HEK293 (cell line): Measurements from ENCODE around the gene CACNG4.

ENCODE experiments used
- CTCF ChIA-PET: fragments of 350-600 bp; formaldehyde crosslinking; extraction: SDS; loops from one replicate; lab custom pipeline; 2021; ENCODE audit warnings: antibody characterized with exemption; lab: Yijun Ruan, JAX
- POLR2A ChIA-PET: fragments of 300-600 bp; formaldehyde crosslinking; extraction: SDS; loops from one replicate; lab custom pipeline; 2020; ENCODE audit warnings: antibody characterized with exemption, inconsistent platforms; lab: Yijun Ruan, JAX
- H3K27ac ChIP-seq: fragments of 200-500 bp; sonication (Bioruptor generic); 2 replicates; pipeline ENCODE4 v1.5.1; 2014; ENCODE audit warnings: low read depth, low read length, control low read depth, inconsistent platforms; ENCODE audit errors: extremely low read depth
- H3K36me3 ChIP-seq, 2 experiments: fragments of 200-500 bp in 1 of 2; sonication (Bioruptor generic) in 1 of 2; 1 replicate in 1 of 2; 2 replicates in 1 of 2; pipeline ENCODE4 v1.5.1; 2014 to 2017; ENCODE audit warnings: inconsistent platforms in 2 of 2, low read length in 2 of 2; ENCODE audit not compliant: control insufficient read depth in 2 of 2, insufficient read depth in 1 of 2
- H3K4me1 ChIP-seq: fragments of 200-500 bp; sonication (Bioruptor generic); 2 replicates; pipeline ENCODE4 v1.5.1; 2014; ENCODE audit warnings: mild to moderate bottlenecking, low read length, inconsistent platforms; ENCODE audit not compliant: control insufficient read depth, insufficient read depth
- H3K4me3 ChIP-seq: 2 replicates; pipeline ENCODE4 v1.5.1; 2011; ENCODE audit warnings: low read depth, mild to moderate bottlenecking, control low read depth, low read length, moderate library complexity
- H3K9me3 ChIP-seq: fragments of 200-500 bp; sonication (Bioruptor generic); 2 replicates; pipeline ENCODE4 v1.5.1; 2014; ENCODE audit warnings: low read depth, low read length, inconsistent platforms; ENCODE audit not compliant: control insufficient read depth, insufficient read depth
- HOXA7 ChIP-seq: sonication (generic); formaldehyde crosslinking; IDR thresholded peaks from 2 replicates; pipeline ENCODE4 v1.8.1; 2022; ENCODE audit warnings: missing genetic modification reagents, borderline replicate concordance
- MYNN ChIP-seq: fragments of 450-650 bp; formaldehyde crosslinking; IDR thresholded peaks from 2 replicates; pipeline ENCODE4 v1.5.1; 2016; ENCODE audit warnings: missing biosample characterization, missing genetic modification characterization, borderline replicate concordance
- TCF7L2 ChIP-seq: IDR thresholded peaks from 2 replicates; pipeline ENCODE4 v1.6.1; 2011; ENCODE audit warnings: low read depth, mild to moderate bottlenecking, inconsistent platforms, low read length, moderate library complexity, borderline replicate concordance
- ZNF140 ChIP-seq: fragments of 450-650 bp; formaldehyde crosslinking; IDR thresholded peaks from 2 replicates; pipeline ENCODE4 v1.5.1; 2016; ENCODE audit warnings: missing biosample characterization, missing genetic modification characterization
- ZNF16 ChIP-seq: fragments of 450-650 bp; formaldehyde crosslinking; IDR thresholded peaks from 2 replicates; pipeline ENCODE4 v1.5.1; 2016; ENCODE audit warnings: low read depth, missing biosample characterization, missing genetic modification characterization
- ZNF37A ChIP-seq: fragments of 450-650 bp; IDR thresholded peaks from 2 replicates; pipeline ENCODE4 v1.5.1; 2018; ENCODE audit warnings: missing biosample characterization, missing genetic modification characterization
- ZNF792 ChIP-seq: fragments of 450-650 bp; formaldehyde crosslinking; IDR thresholded peaks from 2 replicates; pipeline ENCODE4 v1.5.1; 2016; ENCODE audit warnings: missing biosample characterization, missing genetic modification characterization
- ZXDB ChIP-seq: fragments of 450-650 bp; formaldehyde crosslinking; IDR thresholded peaks from 2 replicates; pipeline ENCODE4 v1.5.1; 2016; ENCODE audit warnings: missing biosample characterization, missing genetic modification characterization
- TF ChIP-seq, protein P1 (sequence below): fragments of 450-650 bp; formaldehyde crosslinking; IDR thresholded peaks from 2 replicates; pipeline ENCODE4 v1.5.1; 2016; ENCODE audit warnings: missing biosample characterization, missing genetic modification characterization
- TF ChIP-seq, protein P2 (sequence below): fragments of 450-650 bp; formaldehyde crosslinking; IDR thresholded peaks from 2 replicates; pipeline ENCODE4 v1.5.1; 2016; ENCODE audit warnings: missing biosample characterization, missing genetic modification characterization
- TF ChIP-seq, protein P3 (sequence below): fragments of 450-650 bp; formaldehyde crosslinking; IDR thresholded peaks from 2 replicates; pipeline ENCODE4 v1.5.1; 2016; ENCODE audit warnings: missing biosample characterization, missing genetic modification characterization
- TF ChIP-seq, protein P4 (sequence below): sonication (generic); formaldehyde crosslinking; IDR thresholded peaks from 2 replicates; pipeline ENCODE4 v1.8.1; 2022; ENCODE audit warnings: mild to moderate bottlenecking, moderate library complexity, missing genetic modification reagents
- TF ChIP-seq, protein P5 (sequence below): fragments of 450-650 bp; formaldehyde crosslinking; IDR thresholded peaks from 2 replicates; pipeline ENCODE4 v1.5.1; 2017; ENCODE audit warnings: missing biosample characterization, missing genetic modification characterization
- TF ChIP-seq, protein P6 (sequence below): fragments of 450-650 bp; formaldehyde crosslinking; IDR thresholded peaks from 2 replicates; pipeline ENCODE4 v1.5.1; 2016; ENCODE audit warnings: missing biosample characterization, missing genetic modification characterization
- TF ChIP-seq, protein P7 (sequence below): fragments of 450-650 bp; formaldehyde crosslinking; IDR thresholded peaks from 2 replicates; pipeline ENCODE4 v1.5.1; 2016; ENCODE audit warnings: missing biosample characterization, missing genetic modification characterization

Gene CACNG4

DNA sequence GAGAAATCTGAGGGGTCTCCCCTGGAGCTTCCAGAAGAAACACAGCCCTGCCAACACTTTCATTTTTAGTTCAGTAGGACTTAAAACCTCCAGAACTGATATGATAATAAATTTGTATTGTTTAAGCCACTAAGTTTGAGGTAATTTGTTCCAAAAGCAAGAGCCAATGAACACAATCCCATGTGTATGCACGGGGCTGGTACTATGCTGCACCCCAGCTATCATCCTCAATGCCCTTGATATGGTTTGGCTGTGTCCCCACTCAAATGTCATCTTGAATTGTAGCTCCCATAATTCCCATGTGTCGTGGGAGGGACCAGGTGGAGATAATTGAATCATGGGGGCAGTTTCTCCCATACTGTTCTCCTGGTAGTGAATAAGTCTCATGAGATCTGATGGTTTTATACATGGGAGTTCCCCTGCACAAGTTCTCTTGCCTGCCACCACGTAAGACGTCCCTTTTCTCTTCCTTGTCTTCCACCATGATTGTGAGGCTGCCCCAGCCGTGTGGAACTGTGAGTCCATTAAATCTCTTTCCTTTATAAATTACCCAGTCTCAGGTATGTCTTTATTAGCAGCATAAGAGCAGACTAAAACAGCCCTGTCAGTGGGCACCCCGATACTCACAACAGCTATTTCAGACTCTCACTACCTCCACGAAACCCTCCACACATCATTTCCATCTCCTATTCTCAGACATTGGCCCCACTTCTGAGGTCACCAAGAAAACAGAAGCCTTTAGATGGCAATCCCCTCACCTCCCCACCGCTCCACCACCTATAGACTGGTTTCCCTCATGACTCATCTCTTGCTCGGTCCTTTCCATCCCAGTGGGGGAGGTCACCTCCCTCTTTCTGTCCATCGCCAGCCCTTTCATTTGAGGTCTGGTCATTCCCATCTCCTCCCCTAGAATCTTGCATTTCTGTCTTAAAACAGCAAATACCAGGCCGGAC is 70.9 kb downstream of the CACNG4 start (continued):
- TF ChIP-seq, protein P1, sequence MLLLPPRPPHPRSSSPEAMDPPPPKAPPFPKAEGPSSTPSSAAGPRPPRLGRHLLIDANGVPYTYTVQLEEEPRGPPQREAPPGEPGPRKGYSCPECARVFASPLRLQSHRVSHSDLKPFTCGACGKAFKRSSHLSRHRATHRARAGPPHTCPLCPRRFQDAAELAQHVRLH (tag by site-specific recombination) = no peak
- TF ChIP-seq, protein P2, sequence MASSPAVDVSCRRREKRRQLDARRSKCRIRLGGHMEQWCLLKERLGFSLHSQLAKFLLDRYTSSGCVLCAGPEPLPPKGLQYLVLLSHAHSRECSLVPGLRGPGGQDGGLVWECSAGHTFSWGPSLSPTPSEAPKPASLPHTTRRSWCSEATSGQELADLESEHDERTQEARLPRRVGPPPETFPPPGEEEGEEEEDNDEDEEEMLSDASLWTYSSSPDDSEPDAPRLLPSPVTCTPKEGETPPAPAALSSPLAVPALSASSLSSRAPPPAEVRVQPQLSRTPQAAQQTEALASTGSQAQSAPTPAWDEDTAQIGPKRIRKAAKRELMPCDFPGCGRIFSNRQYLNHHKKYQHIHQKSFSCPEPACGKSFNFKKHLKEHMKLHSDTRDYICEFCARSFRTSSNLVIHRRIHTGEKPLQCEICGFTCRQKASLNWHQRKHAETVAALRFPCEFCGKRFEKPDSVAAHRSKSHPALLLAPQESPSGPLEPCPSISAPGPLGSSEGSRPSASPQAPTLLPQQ (tag by site-specific recombination) = no peak
- TF ChIP-seq, all 188 proteins: peak for 0

DNA sequence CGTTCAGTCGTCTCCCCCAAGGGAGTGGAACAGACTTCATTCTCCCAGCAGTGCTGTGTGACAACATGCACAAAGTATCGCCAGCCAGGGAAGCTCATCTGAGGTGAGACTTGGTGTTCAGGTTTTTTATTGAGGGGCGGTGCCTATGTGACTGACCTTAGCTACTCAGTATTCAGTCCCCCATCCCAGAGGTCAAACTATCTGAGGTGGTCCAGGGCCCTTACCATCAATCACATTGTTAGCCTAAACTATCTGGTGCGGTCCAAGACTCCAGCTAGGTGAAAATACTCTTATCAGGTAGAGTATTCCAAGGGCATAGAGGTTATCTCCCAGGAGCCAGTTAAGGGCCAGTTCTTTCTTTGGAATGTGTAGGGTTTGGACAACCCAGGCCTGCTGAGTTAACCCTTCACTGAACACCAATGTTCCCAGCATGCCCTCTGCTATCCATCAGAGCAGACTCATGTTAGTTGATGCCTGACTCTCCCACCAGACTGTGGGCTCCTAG is 74.4 kb downstream of the CACNG4 start:
- H3K36me3 ChIP-seq = no peaks in the 10 kb centered on the region
- ChIA-PET POLR2A (no interaction called here), CTCF (interaction anchor here (0.6 kb wide), 1 partner anchor 185 kb away, joined by 3 read pairs; no protein-coding TSS in a partner anchor)
- no peaks in the 10 kb centered on the region for H3K9me3 ChIP-seq
- no peaks in the 10 kb centered on the region for H3K4me1 ChIP-seq
- H3K4me3 ChIP-seq = no peak overlapping the region
- no peak overlapping the region for H3K27ac ChIP-seq
- no peak for TF ChIP-seq ZNF140 (tag by site-specific recombination)
- TF ChIP-seq MYNN = no peak
- TF ChIP-seq, protein P3, sequence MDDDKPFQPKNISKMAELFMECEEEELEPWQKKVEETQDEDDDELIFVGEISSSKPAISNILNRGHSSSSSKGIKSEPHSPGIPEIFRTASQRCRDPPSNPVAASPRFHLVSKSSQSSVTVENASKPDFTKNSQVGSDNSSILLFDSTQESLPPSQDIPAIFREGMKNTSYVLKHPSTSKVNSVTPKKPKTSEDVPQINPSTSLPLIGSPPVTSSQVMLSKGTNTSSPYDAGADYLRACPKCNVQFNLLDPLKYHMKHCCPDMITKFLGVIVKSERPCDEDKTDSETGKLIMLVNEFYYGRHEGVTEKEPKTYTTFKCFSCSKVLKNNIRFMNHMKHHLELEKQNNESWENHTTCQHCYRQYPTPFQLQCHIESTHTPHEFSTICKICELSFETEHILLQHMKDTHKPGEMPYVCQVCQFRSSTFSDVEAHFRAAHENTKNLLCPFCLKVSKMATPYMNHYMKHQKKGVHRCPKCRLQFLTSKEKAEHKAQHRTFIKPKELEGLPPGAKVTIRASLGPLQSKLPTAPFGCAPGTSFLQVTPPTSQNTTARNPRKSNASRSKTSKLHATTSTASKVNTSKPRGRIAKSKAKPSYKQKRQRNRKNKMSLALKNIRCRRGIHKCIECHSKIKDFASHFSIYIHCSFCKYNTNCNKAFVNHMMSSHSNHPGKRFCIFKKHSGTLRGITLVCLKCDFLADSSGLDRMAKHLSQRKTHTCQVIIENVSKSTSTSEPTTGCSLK (tag by site-specific recombination) = no peak

DNA sequence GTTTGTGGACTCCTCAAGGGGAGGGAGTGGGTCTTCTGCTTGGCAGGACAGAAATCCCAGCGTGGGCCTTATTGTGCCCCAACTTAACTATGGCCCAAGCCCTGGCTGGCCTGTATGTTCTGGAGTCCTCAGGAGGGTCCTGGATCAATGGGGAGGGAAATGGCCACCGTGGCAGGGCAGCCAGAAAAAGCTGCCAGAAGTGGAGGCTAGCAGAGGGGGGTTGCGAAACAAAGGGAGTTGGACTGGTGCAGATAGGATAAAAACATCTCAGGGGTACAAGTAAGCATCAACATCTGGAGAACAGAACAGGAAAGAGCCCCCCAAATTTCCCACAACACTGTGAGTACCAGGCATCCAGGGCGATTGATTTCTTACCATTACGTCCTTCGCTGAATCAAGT is 76.1 kb downstream of the CACNG4 start:
- Histone ChIP-seq H3K4me3 (no peak overlapping the region), H3K4me1 (no peaks in the 10 kb centered on the region), H3K27ac (no peak overlapping the region), H3K9me3 (no peaks in the 10 kb centered on the region), H3K36me3 (no peaks in the 10 kb centered on the region)
- ChIA-PET CTCF (interaction anchor here (0.6 kb wide), 1 partner anchor 154 kb away, joined by 3 read pairs; no protein-coding TSS in a partner anchor), POLR2A (no interaction called here)
- no peak for TF ChIP-seq ZNF37A (tag by site-specific recombination)
- TF ChIP-seq ZXDB = no peak
- TF ChIP-seq, protein P4, sequence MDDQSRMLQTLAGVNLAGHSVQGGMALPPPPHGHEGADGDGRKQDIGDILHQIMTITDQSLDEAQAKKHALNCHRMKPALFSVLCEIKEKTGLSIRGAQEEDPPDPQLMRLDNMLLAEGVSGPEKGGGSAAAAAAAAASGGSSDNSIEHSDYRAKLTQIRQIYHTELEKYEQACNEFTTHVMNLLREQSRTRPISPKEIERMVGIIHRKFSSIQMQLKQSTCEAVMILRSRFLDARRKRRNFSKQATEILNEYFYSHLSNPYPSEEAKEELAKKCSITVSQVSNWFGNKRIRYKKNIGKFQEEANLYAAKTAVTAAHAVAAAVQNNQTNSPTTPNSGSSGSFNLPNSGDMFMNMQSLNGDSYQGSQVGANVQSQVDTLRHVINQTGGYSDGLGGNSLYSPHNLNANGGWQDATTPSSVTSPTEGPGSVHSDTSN (CRISPR knock-in tag) = no peak
- TF ChIP-seq, protein P5, sequence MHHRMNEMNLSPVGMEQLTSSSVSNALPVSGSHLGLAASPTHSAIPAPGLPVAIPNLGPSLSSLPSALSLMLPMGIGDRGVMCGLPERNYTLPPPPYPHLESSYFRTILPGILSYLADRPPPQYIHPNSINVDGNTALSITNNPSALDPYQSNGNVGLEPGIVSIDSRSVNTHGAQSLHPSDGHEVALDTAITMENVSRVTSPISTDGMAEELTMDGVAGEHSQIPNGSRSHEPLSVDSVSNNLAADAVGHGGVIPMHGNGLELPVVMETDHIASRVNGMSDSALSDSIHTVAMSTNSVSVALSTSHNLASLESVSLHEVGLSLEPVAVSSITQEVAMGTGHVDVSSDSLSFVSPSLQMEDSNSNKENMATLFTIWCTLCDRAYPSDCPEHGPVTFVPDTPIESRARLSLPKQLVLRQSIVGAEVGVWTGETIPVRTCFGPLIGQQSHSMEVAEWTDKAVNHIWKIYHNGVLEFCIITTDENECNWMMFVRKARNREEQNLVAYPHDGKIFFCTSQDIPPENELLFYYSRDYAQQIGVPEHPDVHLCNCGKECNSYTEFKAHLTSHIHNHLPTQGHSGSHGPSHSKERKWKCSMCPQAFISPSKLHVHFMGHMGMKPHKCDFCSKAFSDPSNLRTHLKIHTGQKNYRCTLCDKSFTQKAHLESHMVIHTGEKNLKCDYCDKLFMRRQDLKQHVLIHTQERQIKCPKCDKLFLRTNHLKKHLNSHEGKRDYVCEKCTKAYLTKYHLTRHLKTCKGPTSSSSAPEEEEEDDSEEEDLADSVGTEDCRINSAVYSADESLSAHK (tag by site-specific recombination) = no peak
- TF ChIP-seq ZNF16 (tag by site-specific recombination) = no peak
- TF ChIP-seq ZNF792 (tag by site-specific recombination) = no peak
- TF ChIP-seq, protein P6, sequence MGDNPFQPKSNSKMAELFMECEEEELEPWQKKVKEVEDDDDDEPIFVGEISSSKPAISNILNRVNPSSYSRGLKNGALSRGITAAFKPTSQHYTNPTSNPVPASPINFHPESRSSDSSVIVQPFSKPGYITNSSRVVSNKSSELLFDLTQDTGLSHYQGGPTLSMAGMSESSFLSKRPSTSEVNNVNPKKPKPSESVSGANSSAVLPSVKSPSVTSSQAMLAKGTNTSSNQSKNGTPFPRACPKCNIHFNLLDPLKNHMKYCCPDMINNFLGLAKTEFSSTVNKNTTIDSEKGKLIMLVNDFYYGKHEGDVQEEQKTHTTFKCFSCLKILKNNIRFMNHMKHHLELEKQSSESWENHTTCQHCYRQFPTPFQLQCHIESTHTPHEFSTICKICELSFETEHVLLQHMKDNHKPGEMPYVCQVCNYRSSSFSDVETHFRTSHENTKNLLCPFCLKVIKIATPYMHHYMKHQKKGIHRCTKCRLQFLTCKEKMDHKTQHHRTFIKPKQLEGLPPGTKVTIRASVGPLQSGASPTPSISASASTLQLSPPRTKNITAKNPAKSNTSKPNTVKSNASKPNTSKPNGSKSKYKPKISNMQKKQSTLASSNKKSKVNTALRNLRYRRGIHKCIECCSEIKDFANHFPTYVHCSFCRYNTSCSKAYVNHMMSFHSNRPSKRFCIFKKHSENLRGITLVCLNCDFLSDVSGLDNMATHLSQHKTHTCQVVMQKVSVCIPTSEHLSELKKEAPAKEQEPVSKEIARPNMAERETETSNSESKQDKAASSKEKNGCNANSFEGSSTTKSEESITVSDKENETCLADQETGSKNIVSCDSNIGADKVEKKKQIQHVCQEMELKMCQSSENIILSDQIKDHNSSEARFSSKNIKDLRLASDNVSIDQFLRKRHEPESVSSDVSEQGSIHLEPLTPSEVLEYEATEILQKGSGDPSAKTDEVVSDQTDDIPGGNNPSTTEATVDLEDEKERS (tag by site-specific recombination) = no peak
- TF ChIP-seq TCF7L2 = no peak
- TF ChIP-seq, protein P7, sequence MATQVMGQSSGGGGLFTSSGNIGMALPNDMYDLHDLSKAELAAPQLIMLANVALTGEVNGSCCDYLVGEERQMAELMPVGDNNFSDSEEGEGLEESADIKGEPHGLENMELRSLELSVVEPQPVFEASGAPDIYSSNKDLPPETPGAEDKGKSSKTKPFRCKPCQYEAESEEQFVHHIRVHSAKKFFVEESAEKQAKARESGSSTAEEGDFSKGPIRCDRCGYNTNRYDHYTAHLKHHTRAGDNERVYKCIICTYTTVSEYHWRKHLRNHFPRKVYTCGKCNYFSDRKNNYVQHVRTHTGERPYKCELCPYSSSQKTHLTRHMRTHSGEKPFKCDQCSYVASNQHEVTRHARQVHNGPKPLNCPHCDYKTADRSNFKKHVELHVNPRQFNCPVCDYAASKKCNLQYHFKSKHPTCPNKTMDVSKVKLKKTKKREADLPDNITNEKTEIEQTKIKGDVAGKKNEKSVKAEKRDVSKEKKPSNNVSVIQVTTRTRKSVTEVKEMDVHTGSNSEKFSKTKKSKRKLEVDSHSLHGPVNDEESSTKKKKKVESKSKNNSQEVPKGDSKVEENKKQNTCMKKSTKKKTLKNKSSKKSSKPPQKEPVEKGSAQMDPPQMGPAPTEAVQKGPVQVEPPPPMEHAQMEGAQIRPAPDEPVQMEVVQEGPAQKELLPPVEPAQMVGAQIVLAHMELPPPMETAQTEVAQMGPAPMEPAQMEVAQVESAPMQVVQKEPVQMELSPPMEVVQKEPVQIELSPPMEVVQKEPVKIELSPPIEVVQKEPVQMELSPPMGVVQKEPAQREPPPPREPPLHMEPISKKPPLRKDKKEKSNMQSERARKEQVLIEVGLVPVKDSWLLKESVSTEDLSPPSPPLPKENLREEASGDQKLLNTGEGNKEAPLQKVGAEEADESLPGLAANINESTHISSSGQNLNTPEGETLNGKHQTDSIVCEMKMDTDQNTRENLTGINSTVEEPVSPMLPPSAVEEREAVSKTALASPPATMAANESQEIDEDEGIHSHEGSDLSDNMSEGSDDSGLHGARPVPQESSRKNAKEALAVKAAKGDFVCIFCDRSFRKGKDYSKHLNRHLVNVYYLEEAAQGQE (tag by site-specific recombination) = no peak
- no peak for TF ChIP-seq HOXA7
